Central memory CD4-positive, alpha-beta T cell (primary cell): Measurements from ENCODE around the gene HSPA12B.

Source experiments
- DNase-seq: peaks from one replicate; pipeline ENCODE4 v3.0.0; 2022

The HSPA12B gene

DNA sequence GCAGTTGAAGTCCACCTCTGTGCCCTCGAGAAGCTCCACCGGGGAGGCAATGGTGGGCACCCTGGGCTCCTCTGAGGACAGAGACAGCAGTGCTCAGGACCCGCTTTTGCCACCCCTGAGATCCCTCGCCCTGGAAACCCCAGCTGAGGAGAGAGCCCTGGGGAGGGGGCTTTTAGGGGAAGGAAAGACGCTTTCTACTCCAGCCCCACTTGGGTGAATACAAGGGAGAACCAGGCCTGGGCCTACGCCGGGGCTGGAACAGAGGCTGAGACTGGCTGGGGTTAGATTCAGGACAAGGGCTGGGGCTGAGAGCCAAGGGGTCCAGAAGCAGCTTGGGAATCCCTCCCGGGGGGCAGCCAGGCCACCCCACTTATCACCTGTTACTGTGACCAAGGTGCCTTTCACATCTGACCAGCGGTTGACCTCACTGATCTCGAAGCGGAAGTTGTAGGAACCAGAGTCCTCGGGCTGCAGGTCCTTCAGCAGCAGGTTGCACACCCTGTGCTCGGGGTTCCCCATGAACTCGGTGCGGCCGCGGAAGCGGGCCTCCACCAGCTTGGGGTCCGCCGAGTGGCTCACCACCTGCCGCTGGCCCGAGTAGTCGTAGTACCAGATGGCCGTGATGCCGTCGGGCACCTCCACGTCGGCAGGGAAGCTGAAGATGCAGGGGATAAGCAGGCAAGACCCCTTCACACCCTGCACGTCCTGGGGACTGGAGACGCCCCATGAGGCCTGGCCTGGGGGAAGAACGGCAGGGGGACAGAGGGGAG lies 26.3 kb upstream of the HSPA12B start:
- no peak for DNase-seq

DNA sequence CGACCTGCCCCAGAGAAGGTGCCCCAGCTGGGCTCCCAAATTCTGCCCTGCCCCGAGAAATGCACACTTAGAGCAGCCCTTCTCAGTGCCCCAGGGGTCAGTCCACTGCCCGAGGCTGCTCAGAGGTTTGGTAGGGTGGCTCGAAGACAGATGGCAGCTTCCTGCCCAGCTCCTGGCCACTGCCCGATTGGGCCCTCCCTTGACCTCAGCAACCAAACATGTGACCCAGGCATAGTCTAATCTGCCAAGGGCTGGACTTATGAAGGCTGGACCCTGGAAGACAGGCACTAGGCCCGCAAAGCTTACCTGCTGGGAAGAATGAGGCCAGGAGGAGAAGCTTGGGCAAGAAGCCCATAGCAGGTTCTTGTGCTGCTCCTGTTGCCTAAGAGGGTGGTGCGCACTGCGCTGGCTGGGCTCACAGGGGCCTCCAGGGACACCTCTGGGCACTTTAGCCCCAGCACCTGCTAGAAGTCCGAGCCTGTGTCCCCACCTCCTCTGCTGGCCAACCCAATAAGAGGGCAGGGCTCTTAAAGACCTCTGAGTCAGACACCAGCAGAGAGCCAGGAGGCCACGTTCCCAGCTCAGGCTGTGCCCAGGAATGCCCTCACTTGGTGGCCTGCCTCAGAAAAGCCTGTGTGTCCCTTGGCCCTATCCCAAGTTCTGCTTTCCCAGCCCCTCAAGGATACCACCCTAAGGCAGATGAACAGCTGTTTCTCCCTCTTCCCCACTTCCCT lies 25.5 kb upstream of the HSPA12B start:
- DNase-seq, result no peak

- DNase-seq, result no peak
Observed at GRCh38 chr20:3707508-3707899, 25.0 kb upstream of the HSPA12B start.

- DNase-seq, result no peak
Observed at GRCh38 chr20:3710011-3710466, 22.4 kb upstream of the HSPA12B start.

- DNase-seq, result peak; percentile 47
Observed at GRCh38 chr20:3710703-3711483, 21.6 kb upstream of the HSPA12B start.

- DNase-seq, result no peak
Observed at GRCh38 chr20:3711484-3711941, 21.0 kb upstream of the HSPA12B start.

DNA sequence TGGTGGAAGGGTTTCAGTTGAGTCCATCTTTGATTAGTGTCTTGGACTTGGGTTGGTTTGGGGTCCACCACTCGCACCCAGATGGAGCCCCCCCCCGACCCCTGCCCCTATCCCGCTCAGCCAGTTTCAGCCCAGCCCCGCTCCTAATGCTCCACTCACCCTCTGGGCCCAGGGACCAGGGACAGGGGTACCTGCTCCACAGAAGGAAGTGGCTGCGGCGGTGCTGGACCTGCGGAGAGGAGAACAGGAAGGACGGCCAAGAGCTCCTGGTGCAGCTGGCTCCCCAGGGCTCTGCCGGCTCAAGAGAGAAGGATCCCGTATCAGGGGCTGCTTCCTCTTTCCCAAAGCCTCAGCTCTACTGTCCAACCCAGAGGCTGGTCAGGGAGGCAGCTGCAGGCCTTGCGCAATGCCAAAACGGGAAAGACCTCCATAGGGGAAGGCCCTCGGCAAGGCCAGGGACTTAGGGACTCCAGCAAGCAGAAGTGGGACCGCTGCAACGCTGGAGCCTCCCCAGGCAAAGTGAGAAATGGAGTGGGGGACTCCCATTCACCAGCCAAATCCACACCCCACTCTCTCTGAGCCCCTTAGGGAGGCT lies 20.1 kb upstream of the HSPA12B start, which contains the start of gene SIGLEC1:
TSS of gene SIGLEC1 (minus strand) at position 322 of the 595 bp plus-strand sequence. CDS start 5,472 bp downstream, outside the sequence.
- DNase-seq, result no peak

- DNase-seq, result no peak
Observed at GRCh38 chr20:3714092-3714491, 18.4 kb upstream of the HSPA12B start.

DNA sequence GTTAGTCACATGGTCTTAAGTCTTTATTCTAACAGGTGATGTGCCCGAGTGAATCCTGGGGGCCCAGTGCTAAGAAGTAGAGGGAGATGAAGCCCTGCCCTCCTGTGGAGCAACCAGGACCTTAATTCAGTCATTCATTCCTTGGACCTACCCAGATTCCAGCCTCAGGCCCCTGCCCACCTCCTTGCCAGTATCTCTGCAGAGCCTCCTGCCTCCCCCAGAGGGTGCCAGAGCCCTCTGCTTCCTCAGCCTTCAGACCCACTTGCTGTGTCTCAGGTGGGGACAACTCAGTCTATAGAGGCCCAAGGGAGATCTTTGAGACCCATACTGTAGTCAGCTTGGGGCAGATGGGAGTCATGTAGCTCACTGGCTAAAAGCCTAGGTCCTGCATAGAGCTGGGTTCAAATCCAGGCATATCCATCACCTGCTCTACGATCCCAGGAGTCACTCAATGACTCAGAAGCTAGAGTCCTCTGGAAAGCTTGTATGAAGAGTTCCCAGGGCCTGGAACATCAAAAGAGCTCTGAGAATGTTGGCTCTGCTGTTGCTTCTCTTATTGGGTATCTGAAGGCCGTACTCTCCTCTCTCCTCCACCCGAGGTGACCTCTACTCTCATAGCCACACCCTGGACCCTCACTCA lies 16.2 kb upstream of the HSPA12B start:
- DNase-seq, result no peak

- DNase-seq, result no peak
Observed at GRCh38 chr20:3719046-3719445, 13.4 kb upstream of the HSPA12B start.

GRCh38 chr20:3720068-3720467 lies 12.4 kb upstream of the HSPA12B start:
- no peak for DNase-seq

GRCh38 chr20:3720626-3721025 lies 11.9 kb upstream of the HSPA12B start:
- DNase-seq, result no peak

- no peak for DNase-seq
Observed at GRCh38 chr20:3721912-3722311, 10.6 kb upstream of the HSPA12B start.

DNA sequence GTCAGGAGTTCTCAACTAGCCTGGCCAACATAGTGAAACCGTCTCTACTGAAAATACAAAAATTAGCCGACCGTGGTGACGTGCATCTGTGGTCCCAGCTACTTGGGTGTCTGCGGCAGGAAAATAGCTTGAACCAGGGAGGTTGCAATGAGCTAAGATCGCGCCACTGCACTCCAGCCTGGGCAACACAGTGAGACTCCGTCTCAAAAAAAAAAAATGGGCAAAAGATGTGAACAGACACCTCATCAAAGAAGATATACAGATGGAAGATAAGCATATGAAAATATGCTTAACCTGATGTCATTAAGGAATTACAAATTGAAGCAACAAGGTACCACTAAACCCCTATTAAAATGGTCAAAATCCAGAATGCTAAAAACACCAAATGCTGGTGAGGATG lies 9.2 kb upstream of the HSPA12B start:
- DNase-seq, result no peak

GRCh38 chr20:3724356-3724755 lies 8.1 kb upstream of the HSPA12B start:
- DNase-seq, result no peak

GRCh38 chr20:3727401-3728021 lies 5.0 kb upstream of the HSPA12B start:
- no peak for DNase-seq

GRCh38 chr20:3728354-3728753 lies 4.1 kb upstream of the HSPA12B start:
- no peak for DNase-seq

DNA sequence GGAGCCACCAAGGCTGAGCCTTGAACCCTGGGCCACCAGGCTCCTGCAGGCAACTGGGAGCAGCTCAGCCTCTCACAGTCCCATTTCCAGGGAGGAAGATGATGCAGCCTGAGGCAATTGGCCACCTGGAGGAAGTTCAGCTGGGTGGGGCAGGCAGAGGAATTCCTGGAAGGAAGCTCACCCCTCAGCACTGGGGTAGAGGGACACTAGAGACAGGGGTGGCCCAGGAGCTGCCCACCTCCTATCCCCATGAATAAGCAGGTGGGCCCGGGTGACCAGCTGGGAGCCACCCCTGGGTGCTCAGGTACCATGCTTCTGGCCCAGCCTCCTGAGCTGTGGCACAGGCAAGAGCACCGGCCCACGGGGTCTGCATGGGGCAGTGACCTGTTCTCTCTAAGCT lies 3.6 kb upstream of the HSPA12B start:
- DNase-seq, result no peak

DNA sequence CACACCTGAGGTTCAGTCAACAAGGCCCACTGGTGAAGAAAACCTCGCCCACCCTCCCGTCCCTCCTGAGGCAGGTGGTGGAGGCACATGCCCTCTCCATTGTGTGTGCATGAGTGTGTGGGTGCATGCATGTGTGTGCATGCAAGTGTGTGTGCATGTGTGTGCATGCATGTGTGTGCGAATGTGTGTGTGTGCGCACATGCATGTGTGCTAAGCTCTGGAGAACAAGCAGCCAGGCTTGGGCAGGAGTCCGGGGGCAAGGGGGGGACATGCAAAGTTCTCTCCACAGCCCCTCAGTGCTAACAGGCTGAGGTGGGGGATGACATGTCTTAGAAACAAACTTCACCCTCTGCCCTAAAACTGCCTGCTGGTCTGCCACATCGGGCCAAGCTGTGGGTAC lies 3.1 kb upstream of the HSPA12B start:
- no peak for DNase-seq

GRCh38 chr20:3729811-3730540 lies 2.5 kb upstream of the HSPA12B start:
- DNase-seq, result no peak
